PFSK-1 (cell line): ENCODE measurements around the gene SEMA4D.

Source experiments
- FOXP2 ChIP-seq: optimal IDR thresholded peaks from 2 replicates; pipeline ENCODE3; 2011; ENCODE audit warnings: borderline replicate concordance, control low read depth, inconsistent platforms; ENCODE audit not compliant: insufficient read depth; ENCODE audit errors: extremely low read length, extremely low read depth
- POLR2AphosphoS5 ChIP-seq: IDR thresholded peaks from 2 replicates; pipeline ENCODE4 v1.6.1; 2012; ENCODE audit warnings: low read depth, mild to moderate bottlenecking, control low read depth, low read length, moderate library complexity
- SIN3A ChIP-seq: IDR thresholded peaks from 2 replicates; pipeline ENCODE4 v1.6.1; 2012; ENCODE audit warnings: mild to moderate bottlenecking, low read length, moderate library complexity, borderline replicate concordance; ENCODE audit not compliant: insufficient read depth
- TAF1 ChIP-seq: IDR thresholded peaks from 2 replicates; pipeline ENCODE4 v1.6.1; 2012; ENCODE audit warnings: low read length, control low read depth, borderline replicate concordance; ENCODE audit not compliant: insufficient read depth
- TF ChIP-seq, protein P1 (sequence below), 2 experiments: IDR thresholded peaks; 2 replicates each; pipeline versions ENCODE4 v1.6.1 to v1.8.0; 2011 to 2012; ENCODE audit warnings: low read depth in 2 of 2, low read length in 2 of 2, control low read depth in 1 of 2, inconsistent platforms in 1 of 2, mild to moderate bottlenecking in 1 of 2, moderate library complexity in 1 of 2; ENCODE audit not compliant: insufficient read depth in 1 of 2

SEMA4D gene

DNA sequence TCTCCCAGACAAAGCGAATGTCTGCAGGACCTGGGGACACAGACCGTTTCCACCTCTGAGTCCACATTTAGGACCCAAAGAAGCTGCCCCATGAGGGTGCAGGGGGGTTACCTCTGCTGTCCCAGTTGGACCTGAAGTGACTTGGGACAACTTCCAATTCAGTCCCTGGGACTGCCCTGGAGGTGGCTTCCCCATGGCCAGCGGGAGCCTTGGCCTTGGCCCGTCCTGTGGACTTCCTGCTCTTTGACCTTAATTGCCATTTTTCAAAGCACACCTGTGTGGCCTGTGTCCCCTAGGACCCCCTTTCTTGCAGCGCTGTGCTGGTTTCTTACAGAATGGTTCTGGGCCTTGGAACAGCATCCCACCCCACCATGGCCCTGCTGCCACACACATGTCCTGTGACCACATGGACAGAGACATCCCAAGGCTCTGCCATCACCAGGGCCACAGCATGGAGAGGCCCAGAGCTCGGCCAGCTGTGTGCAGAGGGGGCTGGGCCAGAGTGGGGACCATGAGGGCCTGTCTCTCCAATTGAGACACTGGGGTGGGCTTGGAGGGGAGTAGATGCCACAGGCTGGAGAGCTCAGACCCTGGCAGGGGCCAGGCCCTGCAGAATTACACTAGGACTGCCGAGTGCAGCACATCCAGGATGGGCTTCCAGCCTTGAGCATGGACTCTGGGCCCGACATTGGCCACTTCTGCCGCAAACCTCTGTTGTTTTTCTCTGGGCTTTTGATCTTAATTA, 133.8 kb downstream of the SEMA4D start:
- TF ChIP-seq FOXP2, result no peak
- no peak for TF ChIP-seq TAF1
- TF ChIP-seq POLR2AphosphoS5, result no peak
- no peak for TF ChIP-seq SIN3A
- TF ChIP-seq, protein P1, sequence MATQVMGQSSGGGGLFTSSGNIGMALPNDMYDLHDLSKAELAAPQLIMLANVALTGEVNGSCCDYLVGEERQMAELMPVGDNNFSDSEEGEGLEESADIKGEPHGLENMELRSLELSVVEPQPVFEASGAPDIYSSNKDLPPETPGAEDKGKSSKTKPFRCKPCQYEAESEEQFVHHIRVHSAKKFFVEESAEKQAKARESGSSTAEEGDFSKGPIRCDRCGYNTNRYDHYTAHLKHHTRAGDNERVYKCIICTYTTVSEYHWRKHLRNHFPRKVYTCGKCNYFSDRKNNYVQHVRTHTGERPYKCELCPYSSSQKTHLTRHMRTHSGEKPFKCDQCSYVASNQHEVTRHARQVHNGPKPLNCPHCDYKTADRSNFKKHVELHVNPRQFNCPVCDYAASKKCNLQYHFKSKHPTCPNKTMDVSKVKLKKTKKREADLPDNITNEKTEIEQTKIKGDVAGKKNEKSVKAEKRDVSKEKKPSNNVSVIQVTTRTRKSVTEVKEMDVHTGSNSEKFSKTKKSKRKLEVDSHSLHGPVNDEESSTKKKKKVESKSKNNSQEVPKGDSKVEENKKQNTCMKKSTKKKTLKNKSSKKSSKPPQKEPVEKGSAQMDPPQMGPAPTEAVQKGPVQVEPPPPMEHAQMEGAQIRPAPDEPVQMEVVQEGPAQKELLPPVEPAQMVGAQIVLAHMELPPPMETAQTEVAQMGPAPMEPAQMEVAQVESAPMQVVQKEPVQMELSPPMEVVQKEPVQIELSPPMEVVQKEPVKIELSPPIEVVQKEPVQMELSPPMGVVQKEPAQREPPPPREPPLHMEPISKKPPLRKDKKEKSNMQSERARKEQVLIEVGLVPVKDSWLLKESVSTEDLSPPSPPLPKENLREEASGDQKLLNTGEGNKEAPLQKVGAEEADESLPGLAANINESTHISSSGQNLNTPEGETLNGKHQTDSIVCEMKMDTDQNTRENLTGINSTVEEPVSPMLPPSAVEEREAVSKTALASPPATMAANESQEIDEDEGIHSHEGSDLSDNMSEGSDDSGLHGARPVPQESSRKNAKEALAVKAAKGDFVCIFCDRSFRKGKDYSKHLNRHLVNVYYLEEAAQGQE (IDR thresholded peaks at IDR 0.05; ENCODE audit: insufficient read depth in 1 of 2, low read depth in 2 of 2, low read length in 2 of 2), result no peak

DNA sequence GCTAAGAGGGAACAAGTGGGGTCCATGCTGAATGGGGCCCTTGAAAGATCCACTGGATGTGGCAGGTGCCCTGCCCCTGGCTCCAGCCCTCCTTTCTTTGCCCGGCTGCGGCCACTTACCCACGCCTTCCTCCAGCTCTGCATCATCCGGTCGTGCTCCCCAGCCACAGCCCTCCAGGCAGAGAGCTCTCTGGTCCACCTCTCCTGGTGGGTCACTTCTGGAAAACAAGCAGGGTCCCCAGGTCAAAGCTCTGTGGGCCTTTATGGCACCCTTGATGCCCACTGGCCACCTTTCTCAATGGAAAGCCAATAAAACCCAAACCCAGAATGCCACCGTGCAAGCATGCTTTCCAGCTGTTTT, 134.6 kb downstream of the SEMA4D start:
- TF ChIP-seq FOXP2, result no peak
- TF ChIP-seq TAF1, result no peak
- no peak for TF ChIP-seq POLR2AphosphoS5
- TF ChIP-seq SIN3A, result no peak
- TF ChIP-seq, protein P1 (IDR thresholded peaks at IDR 0.05; ENCODE audit: insufficient read depth in 1 of 2, low read depth in 2 of 2, low read length in 2 of 2), result no peak

DNA sequence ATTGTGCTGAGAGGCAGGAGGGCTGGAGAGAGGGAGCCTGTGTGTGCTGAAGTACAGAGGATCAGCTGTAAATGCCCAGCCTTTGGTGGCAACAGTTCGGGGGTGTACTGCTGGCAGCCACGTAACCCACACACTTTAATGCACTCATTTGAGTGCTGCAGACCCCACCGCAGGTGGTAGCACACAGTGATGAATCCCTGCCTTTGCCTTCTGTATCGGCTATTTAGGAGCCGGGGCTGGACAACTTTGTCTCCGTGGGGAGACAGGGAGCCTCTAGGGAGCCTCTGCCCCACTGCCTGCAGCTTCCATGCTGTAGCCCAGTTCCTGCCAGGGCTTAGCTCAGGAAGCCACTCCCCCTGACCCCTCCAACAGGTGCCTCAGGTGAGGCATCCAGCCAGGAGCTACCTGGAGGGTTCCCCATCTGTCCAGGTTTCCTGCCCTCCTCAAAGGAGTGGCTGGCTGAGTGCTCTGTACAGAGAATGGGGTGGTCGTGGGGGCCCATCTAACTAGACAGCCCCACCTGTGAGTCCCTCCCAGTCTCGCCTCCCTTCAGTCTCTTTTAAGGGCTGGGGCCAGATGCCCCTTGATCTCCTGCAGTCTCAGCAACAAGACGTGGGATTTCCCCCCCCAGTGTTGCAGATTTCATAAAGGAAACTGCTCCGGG, 135.1 kb downstream of the SEMA4D start:
- TF ChIP-seq, protein P1 (IDR thresholded peaks at IDR 0.05; ENCODE audit: insufficient read depth in 1 of 2, low read depth in 2 of 2, low read length in 2 of 2), result no peak
- no peak for TF ChIP-seq SIN3A
- no peak for TF ChIP-seq TAF1
- no peak for TF ChIP-seq FOXP2
- TF ChIP-seq POLR2AphosphoS5, result no peak

DNA sequence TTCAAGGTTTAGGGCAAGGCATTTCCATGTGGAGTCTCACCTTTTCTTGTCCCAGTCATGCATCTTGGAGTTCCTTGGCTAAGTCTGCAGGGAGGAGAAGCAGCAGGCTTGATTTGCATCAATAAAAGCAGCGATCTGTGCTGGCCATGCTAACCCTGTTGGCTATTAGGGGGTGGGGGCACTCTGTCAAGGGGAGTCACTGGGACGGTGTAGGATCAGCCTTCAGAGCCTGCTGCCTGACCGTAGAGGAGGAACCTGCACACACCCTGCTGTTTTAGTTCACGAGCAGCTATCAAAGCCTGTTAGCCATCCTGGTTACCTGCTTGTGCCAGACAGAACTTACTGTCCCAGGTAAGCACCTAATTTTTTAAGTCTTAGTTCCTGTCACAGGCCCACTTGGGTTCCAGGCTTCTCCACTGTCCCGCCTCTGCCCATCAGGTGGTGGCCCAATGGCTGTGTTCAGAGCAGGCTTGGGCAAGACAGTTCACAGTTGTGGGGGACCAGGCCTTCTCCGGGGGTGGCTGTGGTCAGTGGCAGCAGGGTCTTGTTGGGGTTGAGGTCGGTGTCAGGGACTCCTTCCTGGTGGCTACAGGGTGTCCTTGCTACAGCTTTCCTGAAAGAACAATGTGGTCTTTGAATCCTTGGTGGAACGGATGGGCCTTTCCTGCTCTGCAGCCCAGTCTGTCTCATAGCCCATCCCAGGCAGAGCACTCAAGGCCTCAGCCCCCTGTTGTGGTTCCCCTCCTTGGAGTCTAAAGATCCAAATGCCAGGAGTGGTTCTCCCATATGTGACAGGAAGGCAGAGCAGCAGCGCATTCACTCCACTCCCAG, 135.9 kb downstream of the SEMA4D start:
- TF ChIP-seq SIN3A (no peak), FOXP2 (no peak), POLR2AphosphoS5 (no peak), TAF1 (no peak)
- TF ChIP-seq, protein P1 (IDR thresholded peaks at IDR 0.05; ENCODE audit: insufficient read depth in 1 of 2, low read depth in 2 of 2, low read length in 2 of 2), result no peak
